HEK293 (cell line): ENCODE results near the gene KCNH8.

ENCODE experiments used
- CTCF ChIA-PET: fragments of 350-600 bp; formaldehyde crosslinking; extraction: SDS; loops from one replicate; lab custom pipeline; 2021; ENCODE audit warnings: antibody characterized with exemption; lab: Yijun Ruan, JAX
- POLR2A ChIA-PET: fragments of 300-600 bp; formaldehyde crosslinking; extraction: SDS; loops from one replicate; lab custom pipeline; 2020; ENCODE audit warnings: antibody characterized with exemption, inconsistent platforms; lab: Yijun Ruan, JAX
- H3K27ac ChIP-seq: fragments of 200-500 bp; sonication (Bioruptor generic); 2 replicates; pipeline ENCODE4 v1.5.1; 2014; ENCODE audit warnings: low read depth, low read length, control low read depth, inconsistent platforms; ENCODE audit errors: extremely low read depth
- H3K36me3 ChIP-seq, 2 experiments: fragments of 200-500 bp in 1 of 2; sonication (Bioruptor generic) in 1 of 2; 1 replicate in 1 of 2; 2 replicates in 1 of 2; pipeline ENCODE4 v1.5.1; 2014 to 2017; ENCODE audit warnings: inconsistent platforms in 2 of 2, low read length in 2 of 2; ENCODE audit not compliant: control insufficient read depth in 2 of 2, insufficient read depth in 1 of 2
- H3K4me1 ChIP-seq: fragments of 200-500 bp; sonication (Bioruptor generic); 2 replicates; pipeline ENCODE4 v1.5.1; 2014; ENCODE audit warnings: mild to moderate bottlenecking, low read length, inconsistent platforms; ENCODE audit not compliant: control insufficient read depth, insufficient read depth
- H3K4me3 ChIP-seq: 2 replicates; pipeline ENCODE4 v1.5.1; 2011; ENCODE audit warnings: low read depth, mild to moderate bottlenecking, control low read depth, low read length, moderate library complexity
- H3K9me3 ChIP-seq: fragments of 200-500 bp; sonication (Bioruptor generic); 2 replicates; pipeline ENCODE4 v1.5.1; 2014; ENCODE audit warnings: low read depth, low read length, inconsistent platforms; ENCODE audit not compliant: control insufficient read depth, insufficient read depth
- GLI4 ChIP-seq: fragments of 450-650 bp; formaldehyde crosslinking; IDR thresholded peaks from 2 replicates; pipeline ENCODE4 v1.5.1; 2016; ENCODE audit warnings: missing biosample characterization, missing genetic modification characterization
- KLF9 ChIP-seq: fragments of 450-650 bp; formaldehyde crosslinking; IDR thresholded peaks from 2 replicates; pipeline ENCODE4 v1.5.1; 2016; ENCODE audit warnings: missing biosample characterization, missing genetic modification characterization, low read depth
- RBAK ChIP-seq: fragments of 450-650 bp; formaldehyde crosslinking; IDR thresholded peaks from 2 replicates; pipeline ENCODE4 v1.5.1; 2016; ENCODE audit warnings: missing biosample characterization, missing genetic modification characterization
- SP7 ChIP-seq: fragments of 450-650 bp; formaldehyde crosslinking; IDR thresholded peaks from 2 replicates; pipeline ENCODE4 v1.5.1; 2016; ENCODE audit warnings: missing biosample characterization, missing genetic modification characterization
- ZBTB10 ChIP-seq: fragments of 450-650 bp; formaldehyde crosslinking; IDR thresholded peaks from 2 replicates; pipeline ENCODE4 v1.5.1; 2016; ENCODE audit warnings: missing biosample characterization, missing genetic modification characterization
- ZBTB17 ChIP-seq: fragments of 450-650 bp; formaldehyde crosslinking; IDR thresholded peaks from 2 replicates; pipeline ENCODE4 v1.5.1; 2016; ENCODE audit warnings: missing biosample characterization, missing genetic modification characterization
- ZFP3 ChIP-seq: fragments of 450-650 bp; formaldehyde crosslinking; IDR thresholded peaks from 2 replicates; pipeline ENCODE4 v1.5.1; 2016; ENCODE audit warnings: low read depth, missing biosample characterization, missing genetic modification characterization
- ZNF112 ChIP-seq: fragments of 450-650 bp; formaldehyde crosslinking; IDR thresholded peaks from 2 replicates; pipeline ENCODE4 v1.5.0; 2017; ENCODE audit warnings: missing biosample characterization, missing genetic modification characterization
- ZNF114 ChIP-seq: fragments of 450-650 bp; formaldehyde crosslinking; IDR thresholded peaks from 2 replicates; pipeline ENCODE4 v1.5.0; 2017; ENCODE audit warnings: missing biosample characterization, missing genetic modification characterization
- ZNF155 ChIP-seq: fragments of 450-650 bp; formaldehyde crosslinking; IDR thresholded peaks from 2 replicates; pipeline ENCODE4 v1.5.1; 2016; ENCODE audit warnings: missing biosample characterization, missing genetic modification characterization
- ZNF157 ChIP-seq: fragments of 450-650 bp; formaldehyde crosslinking; IDR thresholded peaks from 2 replicates; pipeline ENCODE4 v1.5.1; 2016; ENCODE audit warnings: missing biosample characterization, missing genetic modification characterization
- ZNF175 ChIP-seq: fragments of 450-650 bp; formaldehyde crosslinking; IDR thresholded peaks from 2 replicates; pipeline ENCODE4 v1.5.1; 2016; ENCODE audit warnings: missing biosample characterization, missing genetic modification characterization
- ZNF214 ChIP-seq: fragments of 450-650 bp; formaldehyde crosslinking; IDR thresholded peaks from 2 replicates; pipeline ENCODE4 v1.5.1; 2017; ENCODE audit warnings: missing biosample characterization, mild to moderate bottlenecking, missing genetic modification characterization, borderline replicate concordance
- ZNF433 ChIP-seq: fragments of 450-650 bp; formaldehyde crosslinking; IDR thresholded peaks from 2 replicates; pipeline ENCODE4 v1.5.1; 2016; ENCODE audit warnings: missing biosample characterization, missing genetic modification characterization, low read depth
- ZNF501 ChIP-seq: fragments of 450-650 bp; formaldehyde crosslinking; IDR thresholded peaks from 2 replicates; pipeline ENCODE4 v1.5.1; 2016; ENCODE audit warnings: missing biosample characterization, missing genetic modification characterization
- ZNF549 ChIP-seq: fragments of 450-650 bp; IDR thresholded peaks from 2 replicates; pipeline ENCODE4 v1.5.1; 2018; ENCODE audit warnings: missing biosample characterization, missing genetic modification characterization, mild to moderate bottlenecking, inconsistent platforms, moderate library complexity
- ZNF670 ChIP-seq: fragments of 450-650 bp; formaldehyde crosslinking; IDR thresholded peaks from 2 replicates; pipeline ENCODE4 v1.5.1; 2016; ENCODE audit warnings: missing biosample characterization, missing genetic modification characterization, low read depth
- ZNF704 ChIP-seq: fragments of 450-650 bp; formaldehyde crosslinking; IDR thresholded peaks from 2 replicates; pipeline ENCODE4 v1.5.1; 2016; ENCODE audit warnings: missing biosample characterization, missing genetic modification characterization
- ZNF777 ChIP-seq: fragments of 450-650 bp; formaldehyde crosslinking; IDR thresholded peaks from 2 replicates; pipeline ENCODE4 v1.5.1; 2017; ENCODE audit warnings: missing biosample characterization, missing genetic modification characterization, borderline replicate concordance
- ZNF837 ChIP-seq: fragments of 450-650 bp; formaldehyde crosslinking; IDR thresholded peaks from 2 replicates; pipeline ENCODE4 v1.5.1; 2016; ENCODE audit warnings: missing biosample characterization, missing genetic modification characterization
- TF ChIP-seq, protein P1 (sequence below): fragments of 450-650 bp; IDR thresholded peaks from 2 replicates; pipeline ENCODE4 v1.5.1; 2018; ENCODE audit warnings: missing biosample characterization, mild to moderate bottlenecking, missing genetic modification characterization
- TF ChIP-seq, protein P2 (sequence below): fragments of 450-650 bp; formaldehyde crosslinking; IDR thresholded peaks from 2 replicates; pipeline ENCODE4 v1.5.1; 2017; ENCODE audit warnings: missing biosample characterization, missing genetic modification characterization

The KCNH8 gene

GRCh38 chr3:19394946-19395345 is 246.6 kb downstream of the KCNH8 start:
- POLR2A ChIA-PET, result no interaction called here
- no peak overlapping the region for H3K4me3 ChIP-seq

DNA sequence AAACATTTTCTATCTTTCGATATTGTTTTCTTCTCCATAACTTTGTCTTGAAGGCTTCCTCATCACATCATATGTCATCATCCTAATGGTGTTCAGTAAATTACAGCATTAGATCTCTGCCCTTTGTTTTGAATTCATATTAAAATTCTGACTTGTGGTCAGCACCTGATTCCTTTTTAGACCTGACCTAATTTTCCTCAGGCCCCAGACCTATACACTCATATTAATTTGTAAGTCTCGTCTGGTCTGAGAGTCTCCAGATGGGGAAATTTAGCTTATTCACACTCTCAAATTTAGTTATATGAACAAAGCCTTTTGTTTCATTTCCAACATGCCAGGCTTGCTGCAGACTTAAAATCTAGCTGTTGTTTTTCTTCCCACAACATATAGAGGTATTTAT is 248.4 kb downstream of the KCNH8 start:
- H3K4me3 ChIP-seq, result no peak overlapping the region
- no peak overlapping the region for H3K27ac ChIP-seq
- H3K36me3 ChIP-seq, result no peaks in the 10 kb centered on the region
- POLR2A ChIA-PET, result no interaction called here
- TF ChIP-seq ZNF214 (tag by site-specific recombination) (no peak), ZNF155 (tag by site-specific recombination) (no peak), ZNF433 (no peak), ZNF157 (tag by site-specific recombination) (no peak), ZNF837 (tag by site-specific recombination) (no peak)
- no peaks in the 10 kb centered on the region for H3K4me1 ChIP-seq
- CTCF ChIA-PET, result no interaction called here
- H3K9me3 ChIP-seq, result no peaks in the 10 kb centered on the region

More at GRCh38 chr3:19394946-19395345, 246.6 kb downstream of the KCNH8 start:
- TF ChIP-seq ZNF114 (no peak), ZNF777 (tag by site-specific recombination) (no peak), ZNF175 (tag by site-specific recombination) (no peak), ZBTB10 (tag by site-specific recombination) (no peak), ZBTB17 (tag by site-specific recombination) (no peak), ZNF704 (tag by site-specific recombination) (no peak), ZNF670 (tag by site-specific recombination) (no peak), ZFP3 (no peak), SP7 (no peak), GLI4 (tag by site-specific recombination) (no peak), KLF9 (tag by site-specific recombination) (no peak), ZNF549 (tag by site-specific recombination) (no peak), ZNF501 (tag by site-specific recombination) (no peak), ZNF112 (tag by site-specific recombination) (no peak), RBAK (tag by site-specific recombination) (no peak)
- TF ChIP-seq, protein P1, sequence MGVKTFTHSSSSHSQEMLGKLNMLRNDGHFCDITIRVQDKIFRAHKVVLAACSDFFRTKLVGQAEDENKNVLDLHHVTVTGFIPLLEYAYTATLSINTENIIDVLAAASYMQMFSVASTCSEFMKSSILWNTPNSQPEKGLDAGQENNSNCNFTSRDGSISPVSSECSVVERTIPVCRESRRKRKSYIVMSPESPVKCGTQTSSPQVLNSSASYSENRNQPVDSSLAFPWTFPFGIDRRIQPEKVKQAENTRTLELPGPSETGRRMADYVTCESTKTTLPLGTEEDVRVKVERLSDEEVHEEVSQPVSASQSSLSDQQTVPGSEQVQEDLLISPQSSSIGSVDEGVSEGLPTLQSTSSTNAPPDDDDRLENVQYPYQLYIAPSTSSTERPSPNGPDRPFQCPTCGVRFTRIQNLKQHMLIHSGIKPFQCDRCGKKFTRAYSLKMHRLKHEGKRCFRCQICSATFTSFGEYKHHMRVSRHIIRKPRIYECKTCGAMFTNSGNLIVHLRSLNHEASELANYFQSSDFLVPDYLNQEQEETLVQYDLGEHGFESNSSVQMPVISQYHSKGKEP (tag by site-specific recombination), result no peak
- TF ChIP-seq, protein P2, sequence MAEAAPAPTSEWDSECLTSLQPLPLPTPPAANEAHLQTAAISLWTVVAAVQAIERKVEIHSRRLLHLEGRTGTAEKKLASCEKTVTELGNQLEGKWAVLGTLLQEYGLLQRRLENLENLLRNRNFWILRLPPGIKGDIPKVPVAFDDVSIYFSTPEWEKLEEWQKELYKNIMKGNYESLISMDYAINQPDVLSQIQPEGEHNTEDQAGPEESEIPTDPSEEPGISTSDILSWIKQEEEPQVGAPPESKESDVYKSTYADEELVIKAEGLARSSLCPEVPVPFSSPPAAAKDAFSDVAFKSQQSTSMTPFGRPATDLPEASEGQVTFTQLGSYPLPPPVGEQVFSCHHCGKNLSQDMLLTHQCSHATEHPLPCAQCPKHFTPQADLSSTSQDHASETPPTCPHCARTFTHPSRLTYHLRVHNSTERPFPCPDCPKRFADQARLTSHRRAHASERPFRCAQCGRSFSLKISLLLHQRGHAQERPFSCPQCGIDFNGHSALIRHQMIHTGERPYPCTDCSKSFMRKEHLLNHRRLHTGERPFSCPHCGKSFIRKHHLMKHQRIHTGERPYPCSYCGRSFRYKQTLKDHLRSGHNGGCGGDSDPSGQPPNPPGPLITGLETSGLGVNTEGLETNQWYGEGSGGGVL (tag by site-specific recombination), result no peak
- TF ChIP-seq, all 188 proteins: peak for 0
- Histone ChIP-seq H3K4me1 (no peaks in the 10 kb centered on the region), H3K9me3 (no peaks in the 10 kb centered on the region), H3K36me3 (no peaks in the 10 kb centered on the region), H3K27ac (no peak overlapping the region)
- CTCF ChIA-PET, result no interaction called here
